Upper lobe of right lung (tissue), 1 donor: ENCODE results near the gene CDCP1. TPM values are rescaled to one million over a fixed set of nuclear protein-coding genes. Genes with fewer than 3 reads are reported as not detected.

Experiments
- ATAC-seq: fragments of 200-7000 bp; cut with Tn5 transposase; one replicate; pipeline ENCODE4 v1.9.1; 2020; ENCODE audit warnings: mild to moderate bottlenecking, moderate library complexity
- DNase-seq: peaks from one replicate; pipeline ENCODE4 v3.0.0-alpha.2; 2020
- H3K27ac ChIP-seq: fragments of 200-600 bp; one replicate; pipeline ENCODE4 v1.8.0; 2022
- H3K27me3 ChIP-seq: fragments of 200-600 bp; one replicate; pipeline ENCODE4 v1.8.0; 2022; ENCODE audit warnings: mild to moderate bottlenecking
- H3K36me3 ChIP-seq: fragments of 200-600 bp; one replicate; pipeline ENCODE4 v1.8.0; 2022
- H3K4me1 ChIP-seq: fragments of 200-600 bp; one replicate; pipeline ENCODE4 v1.8.0; 2022
- H3K4me3 ChIP-seq: fragments of 200-600 bp; one replicate; pipeline ENCODE4 v1.8.0; 2022; ENCODE audit warnings: mild to moderate bottlenecking
- H3K9me3 ChIP-seq: fragments of 200-600 bp; one replicate; pipeline ENCODE4 v1.8.0; 2022
- CTCF ChIP-seq: fragments of 200-600 bp; IDR thresholded peaks from one replicate; pipeline ENCODE4 v1.8.0; 2022; ENCODE audit warnings: antibody characterized with exemption
- intact Hi-C: fragments of 100-400 bp; cut with DNase I; formaldehyde crosslinking; loops from one replicate; pipeline ENCODE4 v1.11.0; 2022
- long read RNA-seq: library from polyadenylated mRNA; unstranded; transcript quantifications from one replicate; pipeline ENCODE4 v2.0.0, GENCODE V29; 2021
- total RNA-seq: library from RNA; stranded (reverse); fragmentation: NEBNext Ultra II Directional; extraction: Animal tissue kit (Norgen Biotek cat#: 25700); gene quantifications from one replicate; pipeline ENCODE4 v1.2.1, GENCODE V29; 2021
- donor health status: DM: no; HTN: yes; CAD: no; lungs with severe emphysema.

The CDCP1 gene
- total RNA-seq: 19.1 TPM
- long read RNA-seq, full-length matches to known transcripts: 17 of 43 reads
- long read RNA-seq, partial matches to known transcripts: 16 of 43 reads
- long read RNA-seq, other reads (novel, unspliced or antisense): 10 of 43 reads

DNA sequence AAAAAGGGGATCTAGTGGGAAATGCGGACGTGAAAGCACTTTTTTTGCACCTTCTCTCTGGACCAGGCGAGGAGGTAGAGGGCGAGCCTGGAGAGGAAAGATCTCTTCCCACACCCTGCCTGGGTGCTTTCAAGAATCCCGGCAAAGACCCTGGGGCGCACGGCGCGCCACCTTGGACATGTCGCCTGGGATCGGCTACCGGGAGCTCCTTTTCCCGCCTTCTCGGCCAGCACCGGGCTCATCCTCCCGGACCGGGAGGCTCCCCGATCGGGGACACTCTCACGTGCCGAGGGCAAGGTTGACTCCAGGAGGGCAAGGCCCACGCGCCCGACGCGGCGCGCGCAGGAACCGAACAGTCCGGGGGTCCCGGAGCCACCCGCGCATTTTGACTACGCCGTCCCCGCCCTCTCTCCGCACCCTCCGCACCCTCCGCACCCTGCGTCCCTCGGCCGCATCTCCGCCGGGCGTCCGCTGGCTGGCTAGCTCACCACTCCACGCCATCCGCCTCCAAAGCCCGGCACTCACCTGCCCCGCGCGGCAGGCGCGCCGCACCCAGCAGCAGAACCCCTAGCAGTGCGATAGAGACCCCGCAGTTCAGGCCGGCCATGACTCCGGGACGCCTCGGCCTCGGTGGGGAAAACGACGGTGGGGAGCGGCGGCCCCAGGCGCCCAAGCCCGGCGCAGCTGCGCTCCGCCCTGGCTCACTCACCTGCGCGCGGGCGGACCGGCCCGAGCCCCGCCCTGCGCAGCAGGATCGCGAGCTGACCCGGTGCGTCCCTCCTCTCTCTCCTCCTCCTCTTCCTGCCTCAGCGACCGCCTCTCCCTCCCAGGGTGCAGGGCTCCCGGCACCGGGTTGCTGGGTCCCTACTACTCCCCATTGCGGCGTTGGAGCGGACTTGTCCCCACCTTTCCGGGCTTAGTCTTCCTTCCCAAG is at the start of gene CDCP1:
TSS of gene CDCP1 (minus strand) at position 698 of the 934 bp plus-strand sequence. CDS start at position 607, 91 bp downstream.
- Histone ChIP-seq H3K27ac (peak within 1 kb of the TSS; percentile 63), H3K9me3 (no peaks in the 10 kb centered on the region), H3K27me3 (peaks cover 33% of the 10 kb centered on the region), H3K4me1 (peaks cover 14% of the 10 kb centered on the region), H3K36me3 (no peaks in the 10 kb centered on the region), H3K4me3 (peak within 1 kb of the TSS; percentile 57)
- ATAC-seq: peak; percentile 95
- peak; percentile 83 for DNase-seq
- no peak for TF ChIP-seq CTCF
- intact Hi-C loops: no loop called here

DNA sequence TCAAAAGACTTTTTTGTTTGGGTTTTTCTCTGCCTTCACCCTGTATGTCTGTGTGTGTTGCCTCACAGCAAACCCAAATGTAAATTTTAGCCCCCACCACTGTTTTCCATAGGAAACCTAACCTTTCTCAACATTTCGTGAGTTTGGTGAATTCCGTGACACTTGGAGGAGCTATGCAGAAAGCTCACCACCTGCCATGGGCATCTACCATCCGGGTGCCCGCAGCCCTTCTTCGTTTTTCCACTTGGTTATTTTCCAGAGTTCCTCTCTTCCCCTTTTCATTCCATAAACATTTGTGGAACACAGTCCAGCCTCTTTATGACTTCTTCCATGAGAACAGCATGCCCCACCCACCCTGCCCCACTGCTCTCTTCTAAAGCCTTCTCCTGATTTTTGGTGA is 48.6 kb upstream of the CDCP1 start:
- Histone ChIP-seq H3K4me3 (no peak overlapping the region), H3K27me3 (no peaks in the 10 kb centered on the region), H3K36me3 (no peaks in the 10 kb centered on the region), H3K9me3 (no peaks in the 10 kb centered on the region), H3K27ac (no peak overlapping the region), H3K4me1 (no peaks in the 10 kb centered on the region)
- no peak for ATAC-seq
- no peak for TF ChIP-seq CTCF
- no peak for DNase-seq
- intact Hi-C loops: no loop called here

DNA sequence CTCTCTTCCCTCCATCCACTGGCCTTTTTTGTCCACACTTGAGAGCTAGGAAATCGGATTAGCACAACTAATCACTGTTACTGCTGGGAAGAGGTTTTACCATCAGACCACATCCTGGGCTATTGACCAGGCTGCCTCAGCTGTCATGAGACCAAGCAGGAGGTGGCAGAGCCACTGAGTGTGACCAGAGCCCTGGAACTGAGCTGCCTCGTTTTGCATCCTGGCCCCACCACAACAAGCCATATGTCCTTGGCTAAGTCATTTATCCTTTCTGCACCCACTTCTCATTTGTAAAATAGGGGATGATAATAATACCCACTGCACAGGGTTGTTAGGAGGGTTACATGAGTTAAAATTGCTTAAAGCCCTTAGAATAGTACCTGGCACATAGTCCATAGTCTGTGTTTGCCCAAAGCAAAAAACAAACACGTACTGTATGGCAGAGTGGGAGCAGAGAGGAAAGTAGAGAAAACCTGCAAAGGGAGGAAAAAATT is 45.8 kb upstream of the CDCP1 start:
- no peak for TF ChIP-seq CTCF
- intact Hi-C loops: no loop called here
- no peaks in the 10 kb centered on the region for H3K27me3 ChIP-seq
- DNase-seq: no peak
- no peak overlapping the region for H3K27ac ChIP-seq
- no peaks in the 10 kb centered on the region for H3K9me3 ChIP-seq
- H3K4me3 ChIP-seq: no peak overlapping the region
- H3K36me3 ChIP-seq: no peaks in the 10 kb centered on the region
- no peak for ATAC-seq
- H3K4me1 ChIP-seq: no peaks in the 10 kb centered on the region

DNA sequence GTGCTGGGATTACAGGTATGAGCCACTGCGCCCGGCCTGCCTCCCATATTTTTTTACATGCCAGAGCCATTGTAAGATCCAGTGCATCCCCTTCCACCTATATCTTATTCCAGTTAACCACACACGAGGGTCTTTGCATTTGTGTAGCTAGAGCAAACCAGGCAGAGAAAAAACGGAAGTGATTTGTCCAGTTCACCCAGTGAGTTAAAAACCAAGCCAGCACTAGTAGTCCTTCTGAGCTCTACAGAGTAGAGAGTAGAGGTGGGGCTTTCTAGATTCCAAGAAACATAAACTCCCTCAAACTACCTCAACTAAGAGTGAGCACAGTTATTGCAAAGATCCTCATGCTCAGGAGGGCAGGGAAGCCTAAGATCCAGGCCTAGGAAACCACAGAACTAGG is 45.2 kb upstream of the CDCP1 start:
- Histone ChIP-seq H3K36me3 (no peaks in the 10 kb centered on the region), H3K27ac (no peak overlapping the region), H3K27me3 (no peaks in the 10 kb centered on the region), H3K4me3 (no peak overlapping the region), H3K4me1 (no peaks in the 10 kb centered on the region), H3K9me3 (no peaks in the 10 kb centered on the region)
- ATAC-seq: no peak
- intact Hi-C loops: no loop called here
- no peak for TF ChIP-seq CTCF
- DNase-seq: no peak

- no peak overlapping the region for H3K27ac ChIP-seq
- H3K36me3 ChIP-seq: no peaks in the 10 kb centered on the region
- H3K9me3 ChIP-seq: no peaks in the 10 kb centered on the region
- DNase-seq: no peak
- H3K4me3 ChIP-seq: no peak overlapping the region
- intact Hi-C loops: no loop called here
- TF ChIP-seq CTCF: no peak
- H3K27me3 ChIP-seq: no peaks in the 10 kb centered on the region
- no peak for ATAC-seq
- H3K4me1 ChIP-seq: no peaks in the 10 kb centered on the region
Measured at GRCh38 chr3:45188719-45189659, 42.8 kb upstream of the CDCP1 start.
